ENCODE results near the gene SH3RF1.

DNA sequence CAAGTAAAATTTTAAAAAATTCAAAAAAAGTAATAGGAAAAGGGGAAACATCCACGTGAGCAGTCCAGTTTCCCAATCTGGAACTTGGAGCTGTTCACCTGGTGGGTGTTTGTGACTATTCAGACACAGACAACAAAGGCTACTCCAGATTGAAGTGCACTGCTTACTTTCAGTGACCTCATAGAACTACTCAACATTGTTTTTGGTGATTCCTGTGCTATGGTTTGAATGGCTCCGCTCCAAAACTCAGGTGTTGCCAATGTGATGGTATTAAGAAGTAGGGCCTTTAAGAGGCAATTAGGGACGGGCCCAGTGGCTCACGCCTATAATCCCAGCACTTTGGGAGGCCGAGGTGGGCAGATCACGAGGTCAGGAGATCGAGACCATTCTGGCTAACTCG lies 22.1 kb downstream of the SH3RF1 start:
- TF ChIP-seq, protein P1, sequence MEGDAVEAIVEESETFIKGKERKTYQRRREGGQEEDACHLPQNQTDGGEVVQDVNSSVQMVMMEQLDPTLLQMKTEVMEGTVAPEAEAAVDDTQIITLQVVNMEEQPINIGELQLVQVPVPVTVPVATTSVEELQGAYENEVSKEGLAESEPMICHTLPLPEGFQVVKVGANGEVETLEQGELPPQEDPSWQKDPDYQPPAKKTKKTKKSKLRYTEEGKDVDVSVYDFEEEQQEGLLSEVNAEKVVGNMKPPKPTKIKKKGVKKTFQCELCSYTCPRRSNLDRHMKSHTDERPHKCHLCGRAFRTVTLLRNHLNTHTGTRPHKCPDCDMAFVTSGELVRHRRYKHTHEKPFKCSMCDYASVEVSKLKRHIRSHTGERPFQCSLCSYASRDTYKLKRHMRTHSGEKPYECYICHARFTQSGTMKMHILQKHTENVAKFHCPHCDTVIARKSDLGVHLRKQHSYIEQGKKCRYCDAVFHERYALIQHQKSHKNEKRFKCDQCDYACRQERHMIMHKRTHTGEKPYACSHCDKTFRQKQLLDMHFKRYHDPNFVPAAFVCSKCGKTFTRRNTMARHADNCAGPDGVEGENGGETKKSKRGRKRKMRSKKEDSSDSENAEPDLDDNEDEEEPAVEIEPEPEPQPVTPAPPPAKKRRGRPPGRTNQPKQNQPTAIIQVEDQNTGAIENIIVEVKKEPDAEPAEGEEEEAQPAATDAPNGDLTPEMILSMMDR (IDR thresholded peaks at IDR 0.05; ENCODE audit: low read depth, low read length): no peak
- TF ChIP-seq EZH2phosphoT487 (IDR thresholded peaks at IDR 0.05; ENCODE audit: low read depth): no peak
